ENCODE results near the gene CCDC24. TPM values are rescaled to one million over a fixed set of nuclear protein-coding genes. Genes with fewer than 3 reads are reported as not detected.

CCDC24 gene
- total RNA-seq, 4 donors from 2014 or later = 1.6 to 6.1 (median 2.7) TPM

GRCh38 chr1:43968348-43968948 lies 23.0 kb upstream of the CCDC24 start:
- TF ChIP-seq, protein P1, sequence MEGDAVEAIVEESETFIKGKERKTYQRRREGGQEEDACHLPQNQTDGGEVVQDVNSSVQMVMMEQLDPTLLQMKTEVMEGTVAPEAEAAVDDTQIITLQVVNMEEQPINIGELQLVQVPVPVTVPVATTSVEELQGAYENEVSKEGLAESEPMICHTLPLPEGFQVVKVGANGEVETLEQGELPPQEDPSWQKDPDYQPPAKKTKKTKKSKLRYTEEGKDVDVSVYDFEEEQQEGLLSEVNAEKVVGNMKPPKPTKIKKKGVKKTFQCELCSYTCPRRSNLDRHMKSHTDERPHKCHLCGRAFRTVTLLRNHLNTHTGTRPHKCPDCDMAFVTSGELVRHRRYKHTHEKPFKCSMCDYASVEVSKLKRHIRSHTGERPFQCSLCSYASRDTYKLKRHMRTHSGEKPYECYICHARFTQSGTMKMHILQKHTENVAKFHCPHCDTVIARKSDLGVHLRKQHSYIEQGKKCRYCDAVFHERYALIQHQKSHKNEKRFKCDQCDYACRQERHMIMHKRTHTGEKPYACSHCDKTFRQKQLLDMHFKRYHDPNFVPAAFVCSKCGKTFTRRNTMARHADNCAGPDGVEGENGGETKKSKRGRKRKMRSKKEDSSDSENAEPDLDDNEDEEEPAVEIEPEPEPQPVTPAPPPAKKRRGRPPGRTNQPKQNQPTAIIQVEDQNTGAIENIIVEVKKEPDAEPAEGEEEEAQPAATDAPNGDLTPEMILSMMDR (IDR thresholded peaks at IDR 0.05) = no peak
- TF ChIP-seq POLR2A (IDR thresholded peaks at IDR 0.05) = no peak
- intact Hi-C loops (cut with DNase I; ENCODE audit: low total_unique reads) = no loop called here
- no peak overlapping the region for H3K4me3 ChIP-seq (ENCODE audit: low read depth, poor library complexity, severe bottlenecking)
- WGBS, 2 donors = 86 to 89% methylated on average over 6 of the region's 6 CpGs
- DNase-seq (ENCODE audit: low spot score in 2 of 2) = no peak

DNA sequence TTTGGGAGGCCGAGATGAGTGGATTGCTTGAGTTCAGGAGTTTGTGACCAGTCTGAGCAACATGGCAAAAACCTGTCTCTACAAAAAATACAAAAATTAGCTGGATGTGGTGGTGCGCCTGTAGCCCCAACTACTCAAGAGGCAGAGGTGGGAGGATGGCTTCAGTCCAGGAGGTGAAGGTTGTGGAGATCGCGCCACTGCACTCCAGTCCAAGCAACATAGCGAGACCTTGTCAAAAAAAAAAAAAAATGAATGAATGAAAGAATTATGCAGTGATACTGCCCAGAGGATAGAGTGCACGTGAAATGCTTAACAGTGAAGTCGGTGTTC lies 22.0 kb upstream of the CCDC24 start:
- TF ChIP-seq POLR2A (IDR thresholded peaks at IDR 0.05) = no peak
- TF ChIP-seq, protein P1 (IDR thresholded peaks at IDR 0.05) = no peak
- intact Hi-C loops (cut with DNase I; ENCODE audit: low total_unique reads) = no loop called here
- H3K4me3 ChIP-seq (ENCODE audit: low read depth, poor library complexity, severe bottlenecking) = no peak overlapping the region
- WGBS, 2 donors = 64 to 65% methylated on average over 7 of the region's 7 CpGs
- DNase-seq (ENCODE audit: low spot score in 2 of 2) = no peak

DNA sequence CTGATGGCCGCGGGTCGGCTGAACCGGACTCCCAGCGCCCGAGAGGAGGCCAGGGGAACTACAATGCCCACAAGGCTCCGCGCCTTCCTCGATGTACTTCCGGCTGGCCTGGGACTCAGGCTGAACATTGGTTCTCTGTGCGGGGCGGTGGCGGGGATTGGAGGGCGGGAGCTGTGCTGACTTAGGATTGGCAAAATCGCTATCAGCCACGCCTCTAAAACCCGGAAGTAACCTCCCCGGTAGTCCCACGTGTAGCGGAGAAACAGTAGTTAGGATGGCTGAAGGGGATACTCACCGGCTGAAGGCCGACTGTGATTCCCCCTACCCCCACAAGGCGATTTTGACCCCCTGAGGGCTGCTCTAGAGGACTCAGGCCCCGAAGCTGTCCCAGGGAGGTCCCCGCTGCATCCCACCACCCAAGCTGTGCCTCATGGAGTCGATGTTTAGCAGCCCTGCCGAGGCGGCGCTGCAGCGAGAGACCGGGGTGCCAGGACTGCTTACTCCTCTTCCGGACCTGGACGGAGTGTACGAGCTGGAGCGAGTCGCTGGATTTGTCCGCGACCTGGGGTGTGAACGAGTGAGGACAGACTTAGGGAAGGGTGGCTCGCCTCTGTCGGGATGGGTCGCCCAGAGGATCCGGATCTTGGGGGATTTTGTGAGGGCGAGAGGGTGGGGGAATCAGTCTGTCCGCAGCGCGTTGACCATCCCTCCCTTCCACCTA lies 21.5 kb upstream of the CCDC24 start, which contains the start of gene DPH2:
DPH2 (plus strand) TSS at position 265 of the 721 bp plus-strand sequence; CDS start at position 431, 166 bp downstream.
- DNase-seq (ENCODE audit: low spot score in 2 of 2) = peak; percentile 97 to 100
- 1% methylated on average over 28 to 30 of the region's 47 CpGs for WGBS, 2 donors
- H3K4me3 ChIP-seq (ENCODE audit: low read depth, poor library complexity, severe bottlenecking) = peak within 1 kb of the TSS; percentile 76
- TF ChIP-seq, protein P1 (IDR thresholded peaks at IDR 0.05) = no peak
- no peak for TF ChIP-seq POLR2A (IDR thresholded peaks at IDR 0.05)
- intact Hi-C loops (cut with DNase I; ENCODE audit: low total_unique reads) = no loop called here

- WGBS, 2 donors = 46 to 47% methylated on average over 5 of the region's 5 CpGs
- intact Hi-C loops (cut with DNase I; ENCODE audit: low total_unique reads) = no loop called here
- TF ChIP-seq, protein P1 (IDR thresholded peaks at IDR 0.05) = no peak
- no peak for TF ChIP-seq POLR2A (IDR thresholded peaks at IDR 0.05)
- peak overlapping the region; percentile 76 for H3K4me3 ChIP-seq (ENCODE audit: low read depth, poor library complexity, severe bottlenecking)
- no peak for DNase-seq (ENCODE audit: low spot score in 2 of 2)
These were observed 20.9 kb upstream of the CCDC24 start for GRCh38 chr1:43970502-43970901.

DNA sequence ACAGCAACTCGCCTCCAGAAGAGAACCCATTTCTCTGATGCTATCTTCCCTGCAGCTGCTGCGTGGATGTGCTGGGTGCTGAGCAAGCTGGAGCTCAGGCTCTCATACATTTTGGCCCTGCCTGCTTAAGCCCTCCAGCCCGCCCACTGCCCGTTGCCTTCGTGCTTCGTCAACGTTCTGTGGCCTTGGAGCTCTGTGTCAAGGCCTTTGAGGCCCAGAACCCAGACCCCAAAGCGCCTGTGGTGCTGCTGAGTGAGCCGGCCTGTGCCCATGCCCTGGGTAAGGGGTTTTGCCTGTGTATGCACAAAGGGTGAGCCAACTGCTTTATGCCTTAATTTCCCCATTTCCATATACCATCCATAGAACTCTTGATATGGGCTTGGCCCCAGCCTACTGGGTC lies 20.5 kb upstream of the CCDC24 start:
- H3K4me3 ChIP-seq (ENCODE audit: low read depth, poor library complexity, severe bottlenecking) = no peak overlapping the region
- WGBS, 2 donors = 90 to 91% methylated on average over 9 of the region's 9 CpGs
- DNase-seq (ENCODE audit: low spot score in 2 of 2) = no peak
- no peak for TF ChIP-seq POLR2A (IDR thresholded peaks at IDR 0.05)
- TF ChIP-seq, protein P1 (IDR thresholded peaks at IDR 0.05) = no peak
- intact Hi-C loops (cut with DNase I; ENCODE audit: low total_unique reads) = no loop called here
